OCI-LY7 (cell line): ENCODE results near the gene RPP30. TPM values are rescaled to one million over a fixed set of nuclear protein-coding genes. Genes with fewer than 3 reads are reported as not detected.

Experiments used
- BruUV-seq: library from RNA; stranded (reverse); fragments of 400-500 nt; replicated peaks from 2 replicates; lab custom pipeline; 2021; lab: Mats Ljungman, UMichigan
- CTCF ChIA-PET: fragments of 300-600 bp; sonication (Branson Sonifier 250); formaldehyde crosslinking; loops from one replicate; lab custom pipeline; 2022; ENCODE audit warnings: antibody characterized with exemption; ENCODE audit not compliant: unreplicated experiment; lab: Charles Lee
- POLR2A ChIA-PET: fragments of 300-600 bp; sonication (Branson Sonifier 250); formaldehyde crosslinking; loops from one replicate; lab custom pipeline; 2022; ENCODE audit warnings: antibody characterized with exemption; lab: Charles Lee
- DNase-seq: peaks from one replicate; pipeline ENCODE4 v3.0.0-alpha.2; 2015; ENCODE audit warnings: low spot score
- H2AFZ ChIP-seq: fragments of 200-600 bp; sonication (generic), shearing (Covaris generic); 2 replicates; pipeline ENCODE4 v1.6.1; 2014; ENCODE audit warnings: mild to moderate bottlenecking, antibody characterized with exemption, low read length, moderate library complexity
- H3K27ac ChIP-seq: fragments of 200-600 bp; sonication (generic); 2 replicates; pipeline ENCODE4 v1.5.1; 2014; ENCODE audit warnings: mixed run types, low read depth, mild to moderate bottlenecking, moderate library complexity, low read length, inconsistent platforms; ENCODE audit not compliant: poor library complexity, severe bottlenecking
- H3K36me3 ChIP-seq: fragments of 200-600 bp; sonication (generic); 2 replicates; pipeline ENCODE4 v1.6.1; 2014; ENCODE audit warnings: mild to moderate bottlenecking, antibody characterized with exemption, low read length, moderate library complexity, mixed read lengths; ENCODE audit not compliant: insufficient read depth
- H3K4me1 ChIP-seq: fragments of 200-600 bp; sonication (generic); 2 replicates; pipeline ENCODE4 v1.5.1; 2014; ENCODE audit warnings: mild to moderate bottlenecking, low read length; ENCODE audit not compliant: insufficient read depth, poor library complexity, severe bottlenecking
- H3K4me2 ChIP-seq: fragments of 200-600 bp; sonication (generic); 2 replicates; pipeline ENCODE4 v1.6.1; 2014; ENCODE audit warnings: mild to moderate bottlenecking, low read length
- H3K4me3 ChIP-seq: fragments of 200-600 bp; sonication (generic); 2 replicates; pipeline ENCODE4 v1.5.1; 2014; ENCODE audit warnings: mild to moderate bottlenecking, low read depth, low read length; ENCODE audit not compliant: poor library complexity, severe bottlenecking
- H3K79me2 ChIP-seq: fragments of 200-600 bp; sonication (generic); 2 replicates; pipeline ENCODE4 v1.6.1; 2016; ENCODE audit warnings: low read depth, mild to moderate bottlenecking, low read length, moderate library complexity, mixed read lengths; ENCODE audit not compliant: insufficient read depth
- H3K9me2 ChIP-seq: fragments of 200-600 bp; sonication (generic); 2 replicates; pipeline ENCODE4 v1.6.1; 2016; ENCODE audit warnings: mild to moderate bottlenecking, low read length, mixed read lengths; ENCODE audit not compliant: insufficient read depth
- H3K9me3 ChIP-seq: fragments of 200-600 bp; sonication (generic); 2 replicates; pipeline ENCODE4 v1.6.1; 2014; ENCODE audit warnings: mild to moderate bottlenecking, mixed run types, low read length, mixed read lengths
- H4K20me1 ChIP-seq: fragments of 200-600 bp; sonication (generic); 2 replicates; pipeline ENCODE4 v1.6.1; 2014; ENCODE audit warnings: mild to moderate bottlenecking, antibody characterized with exemption, low read length, moderate library complexity, mixed read lengths; ENCODE audit not compliant: insufficient read depth
- EZH2phosphoT487 ChIP-seq: fragments of 200-600 bp; sonication (generic); IDR thresholded peaks from 2 replicates; pipeline ENCODE4 v1.6.1; 2018; ENCODE audit warnings: low read depth, borderline replicate concordance, mild to moderate bottlenecking, mixed run types, antibody characterized with exemption, low read length, moderate library complexity, mixed read lengths
- intact Hi-C: fragments of 100-400 bp; cut with micrococcal nuclease; formaldehyde crosslinking; loops from one replicate; pipeline ENCODE4 v1.10.0; 2022; ENCODE audit not compliant: unreplicated experiment
- total RNA-seq, 2 experiments: library from RNA; depleted of rRNA in 1 of 2; stranded (reverse); fragments of >200 nt in 1 of 2; shearing (Covaris generic) in 1 of 2; gene quantifications; 2 replicates each; pipeline ENCODE4 v1.2.3, GENCODE V29; 2014 to 2022
- TF ChIP-seq, protein P1 (sequence below): fragments of 200-600 bp; sonication (generic); conservative IDR thresholded peaks from 2 replicates; pipeline ENCODE4 v1.5.1; 2014; ENCODE audit warnings: mild to moderate bottlenecking, antibody characterized with exemption, low read length, moderate library complexity, mixed read lengths

RPP30 gene
- total RNA-seq, 2 experiments from 2014 or later, result 34.3 to 50.4 TPM

DNA sequence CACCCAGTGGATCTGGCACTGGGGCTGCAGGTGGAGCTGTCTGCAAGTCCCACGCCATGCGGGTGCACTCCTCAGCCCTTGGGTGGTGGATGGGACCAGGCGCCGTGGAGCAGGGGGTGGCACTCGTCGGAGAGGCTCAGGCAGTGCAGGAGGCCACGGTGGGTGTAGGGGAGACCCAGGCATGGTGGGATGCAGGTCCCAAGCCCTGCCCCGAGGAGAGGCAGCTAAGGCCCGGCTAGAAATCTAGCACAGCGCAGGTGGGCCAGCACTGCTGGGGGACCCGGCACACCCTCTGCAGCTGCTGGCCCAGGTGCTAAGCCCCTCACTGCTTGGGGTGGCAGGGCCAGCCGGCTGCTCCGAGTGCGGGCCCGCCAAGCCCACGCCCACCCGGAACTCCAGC is 39.7 kb upstream of the RPP30 start:
- DNase-seq, result no peak
- H3K4me1 ChIP-seq, result no peaks in the 10 kb centered on the region
- no peak overlapping the region for H2AFZ ChIP-seq
- intact Hi-C loops, result no loop called here
- no peaks in the 10 kb centered on the region for H3K79me2 ChIP-seq
- no peaks in the 10 kb centered on the region for H4K20me1 ChIP-seq
- CTCF ChIA-PET, result no interaction called here
- no peak for TF ChIP-seq EZH2phosphoT487
- TF ChIP-seq, protein P1, sequence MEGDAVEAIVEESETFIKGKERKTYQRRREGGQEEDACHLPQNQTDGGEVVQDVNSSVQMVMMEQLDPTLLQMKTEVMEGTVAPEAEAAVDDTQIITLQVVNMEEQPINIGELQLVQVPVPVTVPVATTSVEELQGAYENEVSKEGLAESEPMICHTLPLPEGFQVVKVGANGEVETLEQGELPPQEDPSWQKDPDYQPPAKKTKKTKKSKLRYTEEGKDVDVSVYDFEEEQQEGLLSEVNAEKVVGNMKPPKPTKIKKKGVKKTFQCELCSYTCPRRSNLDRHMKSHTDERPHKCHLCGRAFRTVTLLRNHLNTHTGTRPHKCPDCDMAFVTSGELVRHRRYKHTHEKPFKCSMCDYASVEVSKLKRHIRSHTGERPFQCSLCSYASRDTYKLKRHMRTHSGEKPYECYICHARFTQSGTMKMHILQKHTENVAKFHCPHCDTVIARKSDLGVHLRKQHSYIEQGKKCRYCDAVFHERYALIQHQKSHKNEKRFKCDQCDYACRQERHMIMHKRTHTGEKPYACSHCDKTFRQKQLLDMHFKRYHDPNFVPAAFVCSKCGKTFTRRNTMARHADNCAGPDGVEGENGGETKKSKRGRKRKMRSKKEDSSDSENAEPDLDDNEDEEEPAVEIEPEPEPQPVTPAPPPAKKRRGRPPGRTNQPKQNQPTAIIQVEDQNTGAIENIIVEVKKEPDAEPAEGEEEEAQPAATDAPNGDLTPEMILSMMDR, result no peak
- H3K4me3 ChIP-seq, result no peak overlapping the region
- H3K9me3 ChIP-seq, result no peaks in the 10 kb centered on the region
- no TSS peak for BruUV-seq
- POLR2A ChIA-PET, result no interaction called here
- H3K36me3 ChIP-seq, result no peaks in the 10 kb centered on the region
- H3K4me2 ChIP-seq, result no peak overlapping the region
- H3K9me2 ChIP-seq, result no peaks in the 10 kb centered on the region
- no peak overlapping the region for H3K27ac ChIP-seq

DNA sequence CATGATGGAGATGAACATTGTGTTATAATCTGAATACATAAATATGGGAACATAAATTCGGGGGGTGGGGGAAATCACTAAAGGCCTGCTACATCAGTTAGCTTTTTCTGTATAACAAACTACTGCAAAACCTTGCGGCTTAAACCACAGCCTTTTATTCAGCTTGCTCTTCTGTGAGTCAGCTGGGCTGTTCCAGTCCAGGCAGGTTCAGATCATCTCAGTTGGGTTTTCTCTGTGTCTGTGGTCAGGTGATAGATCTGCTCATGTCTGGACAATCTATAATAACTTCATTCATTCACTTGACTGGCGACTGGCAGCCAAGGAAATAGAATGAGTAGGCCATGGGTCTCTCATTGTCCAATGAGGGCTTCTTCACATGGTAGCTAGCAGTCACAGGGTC is 37.4 kb upstream of the RPP30 start:
- Histone ChIP-seq H3K79me2 (no peaks in the 10 kb centered on the region), H3K27ac (no peak overlapping the region), H3K36me3 (no peaks in the 10 kb centered on the region), H2AFZ (no peak overlapping the region), H3K4me2 (no peak overlapping the region), H3K9me3 (no peaks in the 10 kb centered on the region), H3K4me3 (no peak overlapping the region), H3K4me1 (no peaks in the 10 kb centered on the region), H3K9me2 (no peaks in the 10 kb centered on the region), H4K20me1 (no peaks in the 10 kb centered on the region)
- DNase-seq, result no peak
- TF ChIP-seq EZH2phosphoT487, result no peak
- intact Hi-C loops, result no loop called here
- ChIA-PET CTCF (no interaction called here), POLR2A (interaction anchor here (0.7 to 1.8 kb wide), 3 partner anchors 9 to 204 kb away, joined by 4 to 6 read pairs (median 4); no protein-coding TSS in a partner anchor)
- BruUV-seq, result no TSS peak

DNA sequence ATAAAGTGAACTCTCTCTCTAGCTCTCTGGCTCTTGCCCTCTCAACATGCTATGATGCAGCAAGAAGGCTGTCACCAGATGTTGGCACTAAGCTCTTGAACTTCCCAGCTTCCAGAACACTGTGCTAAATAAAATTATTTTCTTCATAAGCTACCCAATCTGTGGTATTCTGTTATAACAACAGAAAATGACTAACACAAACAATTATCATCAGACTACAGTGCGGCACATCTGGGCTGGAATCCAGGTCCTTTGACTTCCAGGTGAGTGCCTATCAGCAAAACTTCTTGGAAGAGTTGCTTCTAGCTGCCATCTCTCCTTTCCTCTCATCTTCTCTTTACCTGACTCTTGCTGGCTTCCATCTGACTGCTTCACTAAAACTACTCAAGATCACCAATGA is 34.3 kb upstream of the RPP30 start:
- TF ChIP-seq, protein P1, result no peak
- TF ChIP-seq EZH2phosphoT487, result no peak
- no peaks in the 10 kb centered on the region for H4K20me1 ChIP-seq
- no TSS peak for BruUV-seq

More for the DNA sequence above, 34.3 kb upstream of the RPP30 start:
- H3K4me1 ChIP-seq, result no peaks in the 10 kb centered on the region
- no peaks in the 10 kb centered on the region for H3K36me3 ChIP-seq
- H3K27ac ChIP-seq, result no peak overlapping the region
- H3K4me2 ChIP-seq, result no peak overlapping the region
- POLR2A ChIA-PET, result interaction anchor here (0.6 kb wide), 1 partner anchor 749 kb away, joined by 3 read pairs; no protein-coding TSS in a partner anchor
- H2AFZ ChIP-seq, result no peak overlapping the region
- intact Hi-C loops, result no loop called here
- no peaks in the 10 kb centered on the region for H3K9me2 ChIP-seq
- no peak for DNase-seq
- H3K9me3 ChIP-seq, result no peaks in the 10 kb centered on the region
- CTCF ChIA-PET, result no interaction called here
- no peaks in the 10 kb centered on the region for H3K79me2 ChIP-seq
- H3K4me3 ChIP-seq, result no peak overlapping the region
